GM23338 (cell line): ENCODE measurements around the gene ZNF112. TPM values are rescaled to one million over a fixed set of nuclear protein-coding genes. Genes with fewer than 3 reads are reported as not detected.

Experiments used
- ATAC-seq: fragments of 200-7000 bp; cut with Tn5 transposase; 3 replicates; pipeline ENCODE4 v1.9.1; 2020
- DNase-seq: peaks from one replicate; pipeline ENCODE4 v3.0.0-alpha.2; 2015; ENCODE audit warnings: low spot score
- H2AFZ ChIP-seq: fragments of 200-600 bp; sonication (generic); 2 replicates; pipeline ENCODE4 v1.8.0; 2016; ENCODE audit warnings: antibody characterized with exemption, mild to moderate bottlenecking, moderate library complexity
- H3F3A ChIP-seq: fragments of 200-600 bp; sonication (generic); replicated peaks from 2 replicates; pipeline ENCODE4 v1.8.0; 2017; ENCODE audit warnings: antibody characterized with exemption, mixed run types, low read depth
- H3K27ac ChIP-seq: fragments of 200-600 bp; sonication (generic); 2 replicates; pipeline ENCODE4 v1.6.1; 2016; ENCODE audit warnings: low read depth
- H3K27me3 ChIP-seq: fragments of 200-600 bp; sonication (generic); 2 replicates; pipeline ENCODE4 v1.8.0; 2016; ENCODE audit warnings: mild to moderate bottlenecking, mixed run types, moderate library complexity; ENCODE audit not compliant: insufficient read depth
- H3K36me3 ChIP-seq: fragments of 200-600 bp; sonication (generic); 2 replicates; pipeline ENCODE4 v1.8.0; 2016; ENCODE audit warnings: mild to moderate bottlenecking; ENCODE audit not compliant: insufficient read depth
- H3K4me1 ChIP-seq: fragments of 200-600 bp; sonication (generic); 2 replicates; pipeline ENCODE4 v1.8.0; 2016; ENCODE audit warnings: mild to moderate bottlenecking, moderate library complexity; ENCODE audit not compliant: insufficient read depth
- H3K4me2 ChIP-seq: fragments of 200-600 bp; sonication (generic); 2 replicates; pipeline ENCODE4 v1.7.1; 2017; ENCODE audit warnings: mixed run types
- H3K4me3 ChIP-seq: fragments of 200-600 bp; sonication (generic); 2 replicates; pipeline ENCODE4 v1.6.1; 2016; ENCODE audit warnings: mixed run types
- H3K79me2 ChIP-seq: fragments of 200-600 bp; sonication (generic); replicated peaks from 2 replicates; pipeline ENCODE4 v1.8.0; 2017; ENCODE audit warnings: mild to moderate bottlenecking; ENCODE audit not compliant: insufficient read depth
- H3K9me2 ChIP-seq: fragments of 200-600 bp; sonication (generic); 2 replicates; pipeline ENCODE4 v1.8.0; 2017; ENCODE audit not compliant: insufficient read depth
- H4K20me1 ChIP-seq: fragments of 200-600 bp; sonication (generic); replicated peaks from 2 replicates; pipeline ENCODE4 v1.8.0; 2017; ENCODE audit warnings: mild to moderate bottlenecking; ENCODE audit not compliant: insufficient read depth
- H3K27ac Mint-ChIP-seq: 2 replicates; pipeline ENCODE4 v1.8.0; 2020; ENCODE audit warnings: inconsistent platforms, mild to moderate bottlenecking, moderate library complexity, mixed read lengths
- H3K27me3 Mint-ChIP-seq: 3 replicates; pipeline ENCODE4 v1.8.0; 2022; ENCODE audit warnings: low read depth, mild to moderate bottlenecking, moderate library complexity, mixed read lengths, inconsistent platforms; ENCODE audit not compliant: insufficient read depth, poor library complexity
- H3K36me3 Mint-ChIP-seq: 3 replicates; pipeline ENCODE4 v1.8.0; 2021; ENCODE audit warnings: low read depth, mild to moderate bottlenecking, inconsistent platforms, moderate library complexity, mixed read lengths
- H3K4me1 Mint-ChIP-seq: 3 replicates; pipeline ENCODE4 v1.8.0; 2020; ENCODE audit warnings: mild to moderate bottlenecking, inconsistent platforms, mixed read lengths
- H3K4me3 Mint-ChIP-seq: 3 replicates; pipeline ENCODE4 v1.8.0; 2021; ENCODE audit warnings: moderate library complexity, mild to moderate bottlenecking, inconsistent platforms, mixed read lengths
- H3K9me3 Mint-ChIP-seq: 3 replicates; pipeline ENCODE4 v1.8.0; 2020; ENCODE audit warnings: moderate library complexity, mild to moderate bottlenecking, inconsistent platforms, mixed read lengths
- CREB1 ChIP-seq: fragments of 250-450 bp; sonication (Bioruptor Pico); IDR thresholded peaks from 2 replicates; pipeline ENCODE4 v1.5.0; 2020; ENCODE audit warnings: low read depth, mild to moderate bottlenecking, moderate library complexity
- CTCF ChIP-seq, 2 experiments: fragments of 200-600 bp in 1 of 2; sonication (generic) in 1 of 2; conservative IDR thresholded peaks; 2 replicates each; pipeline versions ENCODE4 v1.5.1 to v1.6.1; 2016 to 2017; ENCODE audit warnings: antibody characterized with exemption in 2 of 2, low read depth in 2 of 2, mild to moderate bottlenecking in 2 of 2, moderate library complexity in 1 of 2
- EZH2 ChIP-seq: fragments of 200-600 bp; sonication (generic); IDR thresholded peaks from one replicate; pipeline ENCODE4 v1.8.0; 2017; ENCODE audit warnings: antibody characterized with exemption, mild to moderate bottlenecking, low read depth; ENCODE audit not compliant: unreplicated experiment
- EZH2phosphoT487 ChIP-seq: fragments of 200-600 bp; sonication (generic); IDR thresholded peaks from one replicate; pipeline ENCODE4 v1.8.1; 2018; ENCODE audit warnings: antibody characterized with exemption; ENCODE audit not compliant: unreplicated experiment
- NANOG ChIP-seq: IDR thresholded peaks from 2 replicates; pipeline ENCODE4 v1.6.1; 2016; ENCODE audit warnings: antibody characterized with exemption, borderline replicate concordance
- POLR2AphosphoS5 ChIP-seq: IDR thresholded peaks from 2 replicates; pipeline ENCODE4 v1.6.1; 2016; ENCODE audit warnings: antibody characterized with exemption, low read depth
- ZNF331 ChIP-seq: fragments of 250-450 bp; sonication (Bioruptor Pico); IDR thresholded peaks from 2 replicates; pipeline ENCODE4 v1.5.0; 2020; ENCODE audit warnings: low read depth, mild to moderate bottlenecking, moderate library complexity
- ZNF462 ChIP-seq: fragments of 250-450 bp; sonication (Bioruptor Pico); IDR thresholded peaks from 2 replicates; pipeline ENCODE4 v1.5.0; 2020; ENCODE audit warnings: mild to moderate bottlenecking, moderate library complexity
- polyA plus RNA-seq: library from polyadenylated mRNA; unstranded; fragments of >200 nt; fragmentation: Nextera tagmentation; extraction: Ambion mirVana; gene quantifications from 2 replicates; pipeline ENCODE4 v1.2.1, GENCODE V29; 2016
- total RNA-seq: library from RNA; depleted of rRNA; stranded (reverse); fragments of >200 nt; shearing (Covaris generic); gene quantifications from 2 replicates; pipeline ENCODE4 v1.2.3, GENCODE V29; 2014

The ZNF112 gene
- total and polyA plus RNA-seq, 2 experiments from 2014 or later = 3.0 to 4.2 TPM

- Mint-ChIP-seq H3K27ac (no peak overlapping the region), H3K4me1 (peaks cover 6% of the 10 kb centered on the region), H3K27me3 (peaks cover 2% of the 10 kb centered on the region), H3K9me3 (peaks cover 9% of the 10 kb centered on the region), H3K4me3 (no peak overlapping the region), H3K36me3 (peaks cover 27% of the 10 kb centered on the region)
- Histone ChIP-seq H3K4me1 (no peaks in the 10 kb centered on the region), H3F3A (no peaks in the 10 kb centered on the region), H3K36me3 (peaks cover 3% of the 10 kb centered on the region), H3K9me2 (no peaks in the 10 kb centered on the region; the same call in 1 of the 2 replicates), H4K20me1 (no peaks in the 10 kb centered on the region; the same call in 1 of the 2 replicates), H3K79me2 (no peaks in the 10 kb centered on the region), H3K27ac (no peak overlapping the region), H3K4me3 (no peak overlapping the region), H2AFZ (no peak overlapping the region), H3K4me2 (no peak overlapping the region), H3K27me3 (no peaks in the 10 kb centered on the region)
- DNase-seq (no peak), ATAC-seq (no peak)
- TF ChIP-seq ZNF331 (CRISPR knock-in tag) (no peak), NANOG (no peak), EZH2 (no peak)
Measured at GRCh38 chr19:44282846-44283245, 73.6 kb downstream of the ZNF112 start.

GRCh38 chr19:44280916-44281315, 75.6 kb downstream of the ZNF112 start:
- Histone ChIP-seq H3K27me3 (no peaks in the 10 kb centered on the region), H3K79me2 (no peaks in the 10 kb centered on the region), H3K4me3 (no peak overlapping the region), H3K9me2 (no peaks in the 10 kb centered on the region; the same call in 1 of the 2 replicates), H3K27ac (no peak overlapping the region), H3K4me1 (no peaks in the 10 kb centered on the region), H3K36me3 (no peaks in the 10 kb centered on the region; the same call in none of the 2 replicates), H4K20me1 (no peaks in the 10 kb centered on the region), H3F3A (no peaks in the 10 kb centered on the region), H2AFZ (no peak overlapping the region), H3K4me2 (no peak overlapping the region)
- TF ChIP-seq NANOG (no peak), CREB1 (CRISPR knock-in tag) (no peak), POLR2AphosphoS5 (no peak), ZNF462 (no peak), EZH2phosphoT487 (no peak), CTCF (conservative IDR thresholded peaks at IDR 0.05; ENCODE audit: low read depth in 2 of 2) (no peak), EZH2 (no peak)
- ATAC-seq (no peak), DNase-seq (no peak)
- Mint-ChIP-seq H3K4me3 (no peak overlapping the region), H3K9me3 (peaks cover 21% of the 10 kb centered on the region), H3K4me1 (peaks cover 6% of the 10 kb centered on the region), H3K27ac (no peak overlapping the region), H3K27me3 (peaks cover 2% of the 10 kb centered on the region), H3K36me3 (peaks cover 22% of the 10 kb centered on the region)
